Measurements from ENCODE around the gene SUMO3.

GRCh38 chr21:44854391-44854663, 36.5 kb upstream of the SUMO3 start:
- TF ChIP-seq POLR2A (IDR thresholded peaks at IDR 0.05; ENCODE audit: low read length), result no peak
- no peak for TF ChIP-seq GATA1 (IDR thresholded peaks at IDR 0.05; ENCODE audit: low read depth, low read length)

Data from erythroblast (primary cell).